Brain pericyte (primary cell): ENCODE data around the gene RFTN1.
"Not testable (repeated sequence)": the region's sequence is repeated elsewhere in the genome, so short reads cannot be mapped to it uniquely, and the experiment has no call there.

Experiments used
- DNase-seq: peaks from one replicate; pipeline ENCODE4 v3.0.0-alpha.2; 2012; ENCODE audit warnings: low read depth, low spot score

Gene RFTN1

DNA sequence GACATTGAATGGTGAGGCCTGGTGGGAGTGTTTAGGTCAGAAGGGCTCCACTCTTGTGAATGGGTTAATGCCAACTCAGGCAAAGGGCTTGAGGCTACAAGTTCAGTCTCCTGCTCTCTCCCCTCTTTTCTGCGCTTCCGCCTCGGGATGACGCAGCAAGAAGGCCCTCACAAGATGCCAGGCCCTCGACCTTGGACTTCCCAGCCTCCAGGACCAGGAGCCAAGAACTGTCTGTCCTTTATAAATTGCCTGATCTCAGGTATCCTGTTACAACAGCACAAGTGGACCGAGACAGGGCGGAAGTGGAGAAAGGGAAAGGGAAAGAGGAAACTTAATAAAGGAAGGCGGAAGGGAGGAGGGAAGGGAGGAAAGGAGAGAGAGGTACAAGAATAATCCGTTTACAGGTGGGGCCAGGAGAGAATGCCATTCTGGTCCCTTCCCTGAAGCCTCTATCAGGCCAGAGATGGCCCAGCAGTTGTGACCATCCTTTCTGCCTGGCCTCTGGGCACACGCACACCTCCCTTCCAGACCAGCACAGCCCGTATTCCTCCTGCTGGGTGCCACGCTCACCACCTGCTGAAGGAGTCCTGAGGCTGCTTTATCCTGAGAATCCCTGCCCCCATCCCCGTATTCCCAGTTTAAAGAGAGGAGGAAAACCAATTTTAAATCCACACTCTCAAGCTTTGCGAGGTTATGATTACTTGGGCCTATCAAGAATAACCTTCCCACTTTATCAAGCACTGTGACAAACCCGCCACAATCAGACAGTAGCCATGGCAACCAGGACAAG is 184.3 kb downstream of the RFTN1 start:
- DNase-seq, result no peak

- DNase-seq, result no peak
These were observed 185.4 kb downstream of the RFTN1 start for GRCh38 chr3:16328124-16328523.

GRCh38 chr3:16326724-16327349 is 186.7 kb downstream of the RFTN1 start:
- DNase-seq, result no peak

- no peak for DNase-seq
These were observed 187.6 kb downstream of the RFTN1 start for GRCh38 chr3:16325850-16326249.

DNA sequence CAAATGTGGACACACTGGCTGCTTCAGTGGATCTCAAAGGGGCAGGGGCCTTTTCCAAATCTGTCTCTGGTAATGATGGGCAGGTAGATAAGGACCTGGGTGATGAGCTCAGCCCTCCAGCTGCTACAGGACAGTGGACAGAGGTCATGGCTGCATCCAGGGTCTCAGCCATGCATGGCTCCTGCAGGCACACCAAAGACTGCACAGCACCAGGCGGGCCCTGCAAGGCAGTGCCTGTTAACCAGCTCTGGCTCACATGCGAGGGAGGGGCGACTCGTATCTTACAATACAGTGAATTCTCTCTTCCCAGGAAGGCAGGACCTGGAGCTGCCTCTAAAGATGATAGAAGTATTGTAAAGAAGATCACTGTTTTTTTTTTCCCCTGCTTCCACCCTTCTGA is 189.8 kb downstream of the RFTN1 start:
- DNase-seq, result no peak

GRCh38 chr3:16322189-16322588 is 191.3 kb downstream of the RFTN1 start:
- DNase-seq, result no peak

DNA sequence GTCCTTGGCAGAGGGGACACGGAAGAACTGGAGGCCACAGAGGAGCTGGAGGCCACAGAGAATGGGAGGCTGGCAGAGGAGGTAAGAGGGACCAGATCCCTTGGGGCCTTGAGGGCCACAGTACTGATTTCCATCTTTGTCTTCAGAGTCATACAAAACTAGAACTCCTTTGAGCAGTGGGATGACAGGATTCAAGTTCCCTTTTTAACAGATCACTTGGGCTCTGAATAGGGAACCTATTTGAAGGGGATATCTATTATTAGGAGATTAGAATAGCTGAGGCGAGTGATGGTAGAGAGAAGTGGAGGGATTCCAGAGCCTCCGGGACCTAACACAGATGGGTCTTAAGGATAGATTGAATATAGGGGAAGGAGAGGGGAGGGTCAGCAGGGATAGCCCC is 192.8 kb downstream of the RFTN1 start:
- DNase-seq, result no peak

DNA sequence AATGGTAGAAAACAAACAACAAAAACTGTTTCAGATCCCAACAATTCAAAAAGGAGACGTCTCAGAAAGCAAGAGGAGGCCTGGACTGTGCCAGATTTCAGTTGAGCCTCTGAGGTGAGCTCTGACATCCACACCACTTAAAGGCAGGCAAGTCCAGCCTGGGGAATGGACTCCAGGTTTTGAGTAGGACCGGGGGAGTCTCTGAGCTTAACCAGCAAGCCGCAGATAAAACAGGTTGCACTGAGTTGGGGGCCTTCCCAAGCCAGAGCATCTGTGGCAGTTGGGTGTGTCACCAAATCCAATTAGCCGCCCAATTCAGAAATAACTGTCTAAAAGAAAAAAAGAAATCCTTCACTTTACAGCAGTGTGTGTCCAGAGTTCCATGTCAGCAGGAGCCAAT is 193.8 kb downstream of the RFTN1 start:
- DNase-seq, result no peak

- DNase-seq, result no peak
These were observed 194.2 kb downstream of the RFTN1 start for GRCh38 chr3:16319307-16319706.

- no peak for DNase-seq
These were observed 195.3 kb downstream of the RFTN1 start for GRCh38 chr3:16318176-16318575.

- DNase-seq, result no peak
These were observed 195.9 kb downstream of the RFTN1 start for GRCh38 chr3:16317561-16317945.

DNA sequence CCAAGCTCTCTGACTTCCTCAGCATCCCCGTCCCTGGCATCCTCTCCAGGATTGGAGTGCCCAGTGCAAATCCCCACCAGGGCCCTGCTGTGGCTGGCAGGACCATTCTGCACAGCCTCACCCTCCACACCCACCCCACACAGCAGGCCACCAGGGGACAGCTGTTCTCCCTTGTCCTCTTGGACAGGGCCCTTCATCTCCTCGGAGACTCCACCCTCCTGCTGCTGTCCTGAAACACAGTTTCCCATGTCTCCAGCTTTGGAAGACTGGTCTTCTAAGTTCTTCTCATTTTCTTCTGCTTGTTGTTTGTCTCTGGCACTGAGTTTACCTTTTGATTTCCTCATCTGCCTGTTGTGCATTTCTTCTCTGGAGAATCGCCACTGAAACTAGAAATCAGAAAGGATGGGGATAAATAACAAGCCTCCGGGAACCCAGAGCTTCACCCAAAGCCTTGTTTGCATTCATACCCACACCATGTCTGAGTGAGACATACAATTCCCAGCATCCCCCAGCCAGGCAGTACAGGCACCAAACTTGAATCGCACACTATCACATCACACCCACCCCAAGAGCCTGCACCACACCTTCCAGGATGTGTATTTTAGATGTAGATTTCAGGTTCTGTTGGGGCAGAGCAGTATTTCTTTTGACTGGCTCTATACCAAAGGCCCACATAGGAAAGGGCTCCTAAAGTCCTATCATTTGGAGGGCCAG is 196.5 kb downstream of the RFTN1 start:
- DNase-seq, result no peak

DNA sequence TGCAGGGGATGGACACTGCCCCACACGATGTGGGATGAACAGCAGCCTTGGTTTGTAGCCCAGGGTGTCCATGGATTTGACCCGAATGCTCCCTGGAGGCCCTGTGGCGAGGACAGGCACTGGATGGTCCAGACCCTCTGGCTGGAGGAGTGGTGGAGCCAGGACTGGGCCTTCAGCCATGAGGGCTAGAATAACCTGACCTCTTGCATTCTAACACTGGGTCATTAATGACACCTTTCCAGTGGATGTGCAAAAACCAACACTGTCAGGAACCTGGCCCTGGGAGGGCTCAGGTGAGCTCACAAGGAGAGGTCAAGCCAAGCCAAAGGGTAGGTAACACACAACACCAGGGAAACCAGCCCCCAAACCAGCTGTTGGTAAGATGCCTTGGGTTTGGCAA is 197.1 kb downstream of the RFTN1 start:
- no peak for DNase-seq

- no peak for DNase-seq
These were observed 197.9 kb downstream of the RFTN1 start for GRCh38 chr3:16315623-16316022.

DNA sequence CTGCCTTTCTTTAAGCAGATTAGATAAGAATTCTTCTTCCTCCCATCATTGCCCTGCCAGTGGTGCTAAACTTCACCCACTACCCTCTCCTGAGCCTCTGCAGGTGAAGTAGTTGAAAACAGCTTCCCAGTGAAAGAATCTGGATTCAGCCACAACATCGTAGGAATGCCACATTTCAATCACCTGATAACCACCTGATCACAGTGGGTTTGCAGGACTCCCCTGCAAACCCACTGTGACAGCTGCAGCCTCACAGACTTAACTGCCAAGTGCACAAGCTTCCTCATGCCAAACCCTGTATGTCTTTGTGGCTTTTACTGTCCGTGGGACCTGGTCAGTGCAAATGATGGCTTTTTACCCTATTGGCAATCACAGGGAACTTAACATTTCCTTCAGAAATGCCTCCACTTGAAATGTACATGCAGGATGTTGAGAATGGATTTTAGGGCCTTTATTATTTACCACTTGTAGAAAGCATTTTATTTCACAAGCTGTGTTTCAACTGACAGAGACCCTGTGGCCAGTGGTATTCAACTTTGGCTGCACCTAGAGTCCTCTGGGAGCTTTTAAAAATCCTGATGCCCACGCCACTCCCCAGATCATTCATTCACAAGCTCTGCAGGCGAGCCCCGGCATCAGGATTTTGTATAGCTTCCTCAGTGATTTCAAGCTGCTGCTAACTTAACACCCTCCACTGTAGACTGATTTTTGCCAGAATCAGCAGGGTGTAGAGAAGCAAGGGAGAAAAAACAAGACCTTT is 199.4 kb downstream of the RFTN1 start:
- DNase-seq, result no peak

GRCh38 chr3:16311960-16312451 is 201.5 kb downstream of the RFTN1 start:
- DNase-seq, result no peak

DNA sequence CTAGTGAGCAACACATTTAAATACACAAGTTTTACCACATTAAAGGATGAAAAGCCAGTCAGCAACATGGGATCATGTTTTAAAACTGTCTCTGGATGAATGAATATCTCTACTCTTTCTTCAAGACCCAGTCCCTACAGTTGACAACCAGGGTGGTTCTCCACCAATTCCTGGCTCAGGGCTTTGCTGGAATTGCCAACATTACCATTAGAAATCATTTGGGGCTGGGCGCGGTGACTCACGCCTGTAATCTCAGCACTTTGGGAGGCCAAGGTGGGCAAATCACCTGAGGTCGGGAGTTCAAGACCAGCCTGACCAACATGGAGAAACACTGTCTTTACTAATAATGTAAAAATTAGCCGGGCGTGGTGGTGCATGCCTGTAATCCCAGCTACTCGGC is 203.0 kb downstream of the RFTN1 start:
- DNase-seq, result not testable (repeated sequence)

GRCh38 chr3:16309558-16309957 is 203.9 kb downstream of the RFTN1 start:
- DNase-seq, result no peak

DNA sequence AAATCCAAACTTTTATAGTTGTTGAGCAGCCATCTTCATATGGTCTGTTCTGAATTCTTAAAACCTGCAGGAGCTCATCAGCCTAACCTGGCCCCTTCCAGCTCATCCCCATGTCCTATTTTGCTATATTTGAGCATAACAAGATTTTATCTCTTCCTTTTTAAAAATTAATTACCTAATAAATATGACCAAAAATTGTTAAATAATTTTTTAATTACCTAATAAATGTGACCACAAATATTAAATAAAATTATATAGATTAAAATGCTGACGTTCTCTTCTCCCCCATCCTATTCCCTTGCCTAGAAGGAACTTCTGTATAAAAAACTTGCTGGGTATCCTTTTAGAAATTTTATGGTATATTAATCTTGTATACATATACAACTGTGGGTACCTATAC is 204.8 kb downstream of the RFTN1 start:
- DNase-seq, result no peak

GRCh38 chr3:16307832-16308531 is 205.5 kb downstream of the RFTN1 start:
- no peak for DNase-seq

DNA sequence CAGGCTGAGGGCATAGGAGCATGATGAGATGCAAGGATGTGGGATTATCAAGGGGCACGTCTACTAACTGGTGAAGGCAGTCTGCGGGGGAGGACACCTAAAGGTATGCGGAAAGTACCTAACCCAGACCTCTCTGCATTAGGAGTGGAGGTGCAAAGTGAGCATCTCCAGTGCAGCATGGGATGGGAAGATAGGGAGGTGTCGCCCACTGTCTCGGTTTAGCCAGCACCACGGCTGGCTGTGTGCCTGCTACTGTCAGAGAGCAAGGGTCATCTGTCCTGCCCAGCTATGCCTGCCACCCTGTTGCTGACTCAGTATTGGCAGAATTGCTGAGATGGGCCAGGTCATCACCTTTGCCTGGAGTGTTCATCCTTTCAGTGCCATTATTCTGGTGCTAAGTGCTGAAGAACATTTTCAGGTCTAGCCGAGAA is 208.4 kb downstream of the RFTN1 start:
- DNase-seq, result no peak
